HFF-Myc (cell line): ENCODE data around the gene DDX27.
"Not testable (repeated sequence)": the region's sequence is repeated elsewhere in the genome, so short reads cannot be mapped to it uniquely, and the experiment has no call there.

ENCODE experiments used
- DNase-seq: peaks from one replicate; pipeline ENCODE4 v3.0.0-alpha.2; 2011; ENCODE audit warnings: low read depth; ENCODE audit errors: extremely low read depth
- H3K4me3 ChIP-seq: replicated peaks from 2 replicates; pipeline ENCODE4 v1.5.1; 2011; ENCODE audit warnings: low read depth, mild to moderate bottlenecking, control low read depth, low read length
- CTCF ChIP-seq: IDR thresholded peaks from 2 replicates; pipeline ENCODE4 v1.5.1; 2012; ENCODE audit warnings: mild to moderate bottlenecking, low read depth, low read length, control low read depth; ENCODE audit errors: missing control alignments

The DDX27 gene

GRCh38 chr20:49186535-49187329 lies 32.5 kb upstream of the DDX27 start:
- no peak for DNase-seq
- TF ChIP-seq CTCF = no peak
- H3K4me3 ChIP-seq = peak overlapping the region; percentile 73

GRCh38 chr20:49187330-49187850 lies 31.8 kb upstream of the DDX27 start:
- DNase-seq = no peak
- no peak for TF ChIP-seq CTCF
- H3K4me3 ChIP-seq = peak overlapping the region; percentile 73

GRCh38 chr20:49187851-49188641 lies 31.2 kb upstream of the DDX27 start, which contains the start of gene STAU1:
Gene STAU1, minus strand, starts transcription at chr20:49188334. Its CDS starts 22,133 bp downstream, at chr20:49166201.
- peak; percentile 75 for DNase-seq
- TF ChIP-seq CTCF = no peak

GRCh38 chr20:49192944-49193518 lies 26.2 kb upstream of the DDX27 start:
- DNase-seq, H3K4me3 ChIP-seq: not testable (repeated sequence)

More at GRCh38 chr20:49187851-49188641, 31.2 kb upstream of the DDX27 start, which contains the start of gene STAU1:
- H3K4me3 ChIP-seq = peak within 1 kb of the TSS; percentile 73

- no peak for DNase-seq
- no peak for TF ChIP-seq CTCF
- H3K4me3 ChIP-seq = no peak overlapping the region
These were observed 19.4 kb upstream of the DDX27 start for GRCh38 chr20:49199729-49200293.

GRCh38 chr20:49203011-49203410 lies 16.2 kb upstream of the DDX27 start:
- no peak for DNase-seq
- no peak overlapping the region for H3K4me3 ChIP-seq
- no peak for TF ChIP-seq CTCF
